ENCODE data around the gene RBP5.

DNA sequence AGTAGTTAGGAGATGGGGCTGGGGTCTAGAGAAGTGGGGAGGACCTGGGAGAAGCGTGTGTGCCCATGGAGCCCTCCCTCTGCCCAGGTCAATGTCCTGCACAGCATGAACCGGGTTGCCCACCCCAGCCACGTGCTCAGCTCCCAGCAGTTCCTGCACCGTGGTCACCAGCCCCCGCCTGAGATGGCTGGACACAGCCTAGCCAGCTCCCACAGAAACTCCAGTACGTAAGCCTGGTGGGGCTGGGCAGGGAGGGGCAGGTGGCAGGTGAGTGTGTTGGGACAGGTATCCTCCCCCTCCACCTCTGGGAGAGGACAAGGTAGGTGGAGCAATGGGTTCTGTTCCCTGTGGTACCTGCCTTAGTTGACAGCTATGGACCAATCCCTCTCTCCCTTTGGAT lies 22.2 kb upstream of the RBP5 start:
- TF ChIP-seq, protein P1, sequence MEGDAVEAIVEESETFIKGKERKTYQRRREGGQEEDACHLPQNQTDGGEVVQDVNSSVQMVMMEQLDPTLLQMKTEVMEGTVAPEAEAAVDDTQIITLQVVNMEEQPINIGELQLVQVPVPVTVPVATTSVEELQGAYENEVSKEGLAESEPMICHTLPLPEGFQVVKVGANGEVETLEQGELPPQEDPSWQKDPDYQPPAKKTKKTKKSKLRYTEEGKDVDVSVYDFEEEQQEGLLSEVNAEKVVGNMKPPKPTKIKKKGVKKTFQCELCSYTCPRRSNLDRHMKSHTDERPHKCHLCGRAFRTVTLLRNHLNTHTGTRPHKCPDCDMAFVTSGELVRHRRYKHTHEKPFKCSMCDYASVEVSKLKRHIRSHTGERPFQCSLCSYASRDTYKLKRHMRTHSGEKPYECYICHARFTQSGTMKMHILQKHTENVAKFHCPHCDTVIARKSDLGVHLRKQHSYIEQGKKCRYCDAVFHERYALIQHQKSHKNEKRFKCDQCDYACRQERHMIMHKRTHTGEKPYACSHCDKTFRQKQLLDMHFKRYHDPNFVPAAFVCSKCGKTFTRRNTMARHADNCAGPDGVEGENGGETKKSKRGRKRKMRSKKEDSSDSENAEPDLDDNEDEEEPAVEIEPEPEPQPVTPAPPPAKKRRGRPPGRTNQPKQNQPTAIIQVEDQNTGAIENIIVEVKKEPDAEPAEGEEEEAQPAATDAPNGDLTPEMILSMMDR (IDR thresholded peaks at IDR 0.05): no peak
- TF ChIP-seq MAZ (IDR thresholded peaks at IDR 0.05; ENCODE audit: borderline replicate concordance, low read depth, low read length) (no peak), POLR2A (IDR thresholded peaks at IDR 0.05; ENCODE audit: low read length) (no peak), SMC3 (IDR thresholded peaks at IDR 0.05) (no peak), JUN (IDR thresholded peaks at IDR 0.05) (no peak), REST (IDR thresholded peaks at IDR 0.05) (no peak)
- TF ChIP-seq, protein P2, sequence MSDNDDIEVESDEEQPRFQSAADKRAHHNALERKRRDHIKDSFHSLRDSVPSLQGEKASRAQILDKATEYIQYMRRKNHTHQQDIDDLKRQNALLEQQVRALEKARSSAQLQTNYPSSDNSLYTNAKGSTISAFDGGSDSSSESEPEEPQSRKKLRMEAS (IDR thresholded peaks at IDR 0.05): no peak

All from A549 (cell line).